HG03108 (cell line): ENCODE data around the gene SPIRE2.
A peak's percentile ranks its signal among the peaks of the same experiment; 100 is the strongest.
"Not testable (repeated sequence)": the region's sequence is repeated elsewhere in the genome, so short reads cannot be mapped to it uniquely, and the experiment has no call there.

ENCODE experiments used
- ATAC-seq: cut with Tn5 transposase; IDR thresholded peaks from one replicate; pipeline ENCODE4 v1.9.1; 2021; ENCODE audit warnings: moderate library complexity; ENCODE audit not compliant: unreplicated experiment

The SPIRE2 gene

DNA sequence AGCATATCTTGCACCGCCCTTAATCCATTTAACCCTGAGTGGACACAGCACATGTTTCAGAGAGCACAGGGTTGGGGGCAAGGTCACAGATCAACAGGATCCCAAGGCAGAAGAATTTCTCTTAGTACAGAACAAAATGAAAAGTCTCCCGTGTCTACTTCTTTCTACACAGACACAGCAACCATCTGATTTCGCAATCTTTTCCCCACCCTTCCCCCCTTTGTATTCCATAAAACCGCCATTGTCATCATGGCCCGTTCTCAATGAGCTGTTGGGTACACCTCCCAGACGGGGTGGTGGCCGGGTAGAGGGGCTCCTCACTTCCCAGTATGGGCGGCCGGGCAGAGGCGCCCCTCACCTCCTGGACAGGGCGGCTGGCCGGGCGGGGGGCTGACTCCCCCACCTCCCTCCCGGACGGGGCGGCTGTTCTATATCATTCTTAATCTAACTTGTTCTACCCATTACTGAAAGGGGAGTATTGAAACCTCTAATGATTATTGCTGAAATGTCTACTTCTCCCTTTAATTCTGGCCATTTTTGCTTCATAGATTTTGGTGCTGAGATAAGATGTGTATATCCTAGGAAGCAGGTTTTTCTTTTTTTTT is 21.6 kb upstream of the SPIRE2 start:
- not testable (repeated sequence) for ATAC-seq

DNA sequence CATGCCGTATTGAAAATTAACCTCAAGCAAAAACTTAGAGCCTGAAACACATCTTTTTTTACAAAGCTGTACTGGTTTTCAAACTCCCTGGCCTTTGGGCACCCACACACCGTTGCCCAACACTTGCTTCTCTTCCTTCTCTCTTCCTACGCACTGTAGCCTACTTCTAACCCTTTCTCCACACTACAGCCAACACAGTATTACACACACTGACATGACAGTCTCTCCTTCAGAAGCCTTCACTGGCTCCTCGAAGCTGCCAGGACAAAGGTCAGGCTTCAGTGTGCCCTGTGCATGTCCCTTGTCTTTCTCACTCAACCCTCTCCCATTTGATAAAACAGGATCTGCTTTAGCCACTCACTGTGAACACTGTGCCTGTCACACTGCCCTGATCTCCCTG is 19.8 kb upstream of the SPIRE2 start:
- ATAC-seq: no peak

DNA sequence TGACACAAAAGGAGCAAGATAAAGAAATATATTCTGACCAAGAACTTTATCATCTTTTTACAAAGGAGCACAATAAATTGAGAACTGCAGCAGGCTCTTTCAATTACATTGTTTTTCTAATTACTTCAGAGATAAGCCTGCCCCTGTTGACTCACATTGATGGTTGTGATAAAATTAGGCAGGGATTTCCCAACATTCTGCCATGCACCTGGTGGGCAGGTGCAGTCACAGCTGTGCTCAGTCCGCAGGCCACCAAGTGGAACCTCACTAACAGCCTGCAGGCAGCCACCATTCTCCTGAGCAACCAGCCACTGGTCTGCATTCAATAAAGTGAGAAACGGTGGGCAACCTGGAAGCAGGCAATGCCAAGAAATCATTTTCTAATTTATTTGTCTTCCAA is 17.0 kb upstream of the SPIRE2 start:
- ATAC-seq: no peak

- ATAC-seq: peak; percentile 20
These were observed 12.5 kb upstream of the SPIRE2 start for GRCh38 chr16:89815639-89816348.

GRCh38 chr16:89818851-89819403 is 9.3 kb upstream of the SPIRE2 start:
- not testable (repeated sequence) for ATAC-seq

DNA sequence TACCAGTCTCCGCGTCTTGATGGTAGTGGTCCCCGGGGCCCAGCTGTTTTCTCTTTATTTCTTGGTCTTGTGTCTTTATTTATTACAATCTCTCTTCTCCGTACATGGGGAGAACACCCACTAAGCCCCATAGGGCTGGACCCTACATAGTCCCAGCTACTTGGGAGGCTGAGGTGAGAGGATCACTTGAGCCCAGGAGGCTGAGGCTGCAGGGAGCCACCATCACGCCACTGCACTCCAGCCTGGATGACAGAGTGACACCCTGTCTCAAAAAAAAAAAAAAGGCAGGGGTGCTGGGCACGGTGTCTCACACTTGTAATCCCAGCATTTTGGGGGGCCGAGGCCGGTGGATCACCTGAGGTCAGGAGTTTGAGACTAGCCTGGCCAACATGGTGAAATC is 8.8 kb upstream of the SPIRE2 start:
- ATAC-seq: not testable (repeated sequence)

GRCh38 chr16:89821438-89822187 is 6.7 kb upstream of the SPIRE2 start:
- no peak for ATAC-seq

DNA sequence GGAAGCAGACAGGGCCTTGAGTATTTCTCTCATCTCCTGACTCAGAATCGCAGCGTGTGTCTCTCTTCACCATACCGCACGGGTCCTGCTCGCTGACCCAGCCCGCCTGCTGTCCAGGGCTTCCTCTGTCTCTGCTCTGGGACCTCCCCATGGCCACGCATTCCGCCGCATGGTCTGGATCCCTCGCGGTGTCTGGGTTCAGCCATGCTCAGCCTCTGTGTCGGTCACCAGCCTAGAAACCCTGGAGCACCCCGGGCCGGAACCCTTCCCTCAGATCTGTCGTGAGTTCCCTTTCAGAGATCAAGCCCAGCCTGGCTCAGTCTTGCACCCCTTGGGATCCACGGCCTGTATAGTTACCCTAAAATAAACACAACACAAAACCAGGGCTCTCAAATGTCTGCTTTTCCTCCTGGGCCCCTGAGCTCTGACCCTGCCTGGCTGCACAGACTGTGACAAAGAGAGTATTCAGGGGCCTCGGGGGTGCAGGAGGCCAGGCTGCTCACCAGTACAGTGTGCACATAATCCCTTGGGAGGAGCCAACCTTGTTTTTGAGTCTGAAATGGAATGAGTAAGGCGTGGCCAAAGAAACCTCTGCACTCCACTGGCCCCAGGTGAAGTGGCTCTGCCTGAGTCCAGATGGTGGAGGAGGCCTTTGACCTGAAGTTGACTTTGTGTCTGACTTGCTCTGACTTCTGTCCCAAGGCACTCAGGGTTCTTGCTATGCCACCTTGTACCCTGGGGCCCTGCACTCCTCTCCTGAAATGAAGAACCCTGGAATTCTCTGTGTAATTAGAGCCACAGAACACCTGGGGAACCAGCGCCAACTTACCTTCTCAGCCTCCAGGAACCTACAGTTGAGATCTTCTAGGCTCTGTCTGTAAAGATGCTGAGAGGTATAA is 5.8 kb upstream of the SPIRE2 start:
- no peak for ATAC-seq

GRCh38 chr16:89823087-89823823 is 5.0 kb upstream of the SPIRE2 start:
- ATAC-seq: no peak

GRCh38 chr16:89823824-89824148 is 4.5 kb upstream of the SPIRE2 start:
- not testable (repeated sequence) for ATAC-seq

DNA sequence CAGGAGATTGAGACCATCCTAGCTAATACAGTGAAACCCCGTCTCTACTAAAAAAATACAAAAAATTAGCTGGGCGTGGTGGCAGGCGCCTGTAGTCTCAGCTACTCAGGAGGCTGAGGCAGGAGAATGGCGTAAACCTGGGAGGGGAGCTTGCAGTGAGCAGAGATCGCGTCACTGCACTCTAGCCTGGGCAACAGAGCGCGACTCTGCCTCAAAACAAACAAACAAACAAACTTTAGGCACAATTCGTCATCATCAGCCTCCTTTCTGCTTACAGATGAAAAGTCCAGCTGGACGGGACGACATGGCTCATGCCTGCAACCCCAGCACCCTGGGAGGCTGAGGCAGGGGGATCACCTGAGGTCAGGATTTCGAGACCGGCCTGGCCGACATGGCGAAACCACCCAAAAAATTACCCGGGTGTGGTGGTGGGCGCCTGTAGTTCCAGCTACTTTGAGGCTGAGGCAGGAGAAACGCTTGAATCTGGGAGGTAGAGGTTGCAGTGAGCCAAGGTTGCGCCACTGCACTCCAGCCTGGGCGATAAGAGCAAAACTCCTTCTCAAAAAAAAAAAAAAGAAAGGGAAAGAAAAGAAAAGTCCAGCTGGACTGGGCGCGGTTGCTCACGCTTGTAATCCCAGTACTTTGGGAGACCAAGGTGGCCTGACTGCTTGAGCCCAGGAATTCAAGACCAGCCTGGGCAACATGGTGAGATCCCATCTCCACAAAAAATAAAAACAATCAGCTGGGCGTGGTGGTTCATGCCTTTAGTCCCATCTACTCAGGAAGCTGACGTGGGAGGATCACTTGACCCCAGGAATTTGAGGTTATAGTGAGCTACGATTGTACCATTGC is 1.5 kb upstream of the SPIRE2 start:
- no peak for ATAC-seq

- ATAC-seq: no peak
These were observed 684 bp upstream of the SPIRE2 start for GRCh38 chr16:89827383-89828198.

DNA sequence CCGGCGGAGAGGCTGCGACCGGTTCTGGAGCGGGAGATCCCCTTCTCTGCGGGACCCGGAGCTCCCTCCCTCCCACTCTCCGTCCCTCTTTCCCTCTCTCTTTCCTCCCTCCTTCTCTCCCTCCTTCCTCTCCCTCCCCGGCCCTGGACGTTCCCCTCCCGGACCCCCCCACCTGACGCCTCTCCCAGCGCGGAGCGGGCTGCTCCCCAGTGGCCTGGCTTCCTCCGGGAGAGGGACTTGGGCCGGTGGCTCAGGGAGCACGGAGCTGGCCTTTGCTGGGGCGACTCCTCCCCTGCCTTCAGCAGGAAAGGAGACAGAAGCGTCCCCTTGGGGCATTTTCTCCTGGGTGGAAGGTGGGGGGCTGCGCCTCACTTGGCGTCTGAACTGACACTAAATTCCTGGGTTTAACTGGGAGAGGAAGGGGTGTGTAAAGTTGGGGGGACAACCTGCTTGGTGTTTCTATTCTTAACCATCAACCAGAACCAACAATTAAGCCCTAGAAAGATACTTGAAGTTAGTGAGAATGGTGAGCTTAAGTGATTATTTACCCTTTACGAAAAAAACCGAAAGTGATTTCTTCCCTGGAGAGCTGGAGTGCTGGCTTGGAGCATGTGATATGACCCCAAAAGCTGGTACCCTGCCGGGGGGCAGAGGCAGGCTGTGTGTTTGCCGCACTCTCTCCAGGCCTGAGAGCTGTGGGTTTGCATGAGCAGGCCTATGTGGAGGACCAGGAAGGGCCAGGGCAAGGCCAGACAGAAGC is 775 bp downstream of the SPIRE2 start:
- no peak for ATAC-seq

DNA sequence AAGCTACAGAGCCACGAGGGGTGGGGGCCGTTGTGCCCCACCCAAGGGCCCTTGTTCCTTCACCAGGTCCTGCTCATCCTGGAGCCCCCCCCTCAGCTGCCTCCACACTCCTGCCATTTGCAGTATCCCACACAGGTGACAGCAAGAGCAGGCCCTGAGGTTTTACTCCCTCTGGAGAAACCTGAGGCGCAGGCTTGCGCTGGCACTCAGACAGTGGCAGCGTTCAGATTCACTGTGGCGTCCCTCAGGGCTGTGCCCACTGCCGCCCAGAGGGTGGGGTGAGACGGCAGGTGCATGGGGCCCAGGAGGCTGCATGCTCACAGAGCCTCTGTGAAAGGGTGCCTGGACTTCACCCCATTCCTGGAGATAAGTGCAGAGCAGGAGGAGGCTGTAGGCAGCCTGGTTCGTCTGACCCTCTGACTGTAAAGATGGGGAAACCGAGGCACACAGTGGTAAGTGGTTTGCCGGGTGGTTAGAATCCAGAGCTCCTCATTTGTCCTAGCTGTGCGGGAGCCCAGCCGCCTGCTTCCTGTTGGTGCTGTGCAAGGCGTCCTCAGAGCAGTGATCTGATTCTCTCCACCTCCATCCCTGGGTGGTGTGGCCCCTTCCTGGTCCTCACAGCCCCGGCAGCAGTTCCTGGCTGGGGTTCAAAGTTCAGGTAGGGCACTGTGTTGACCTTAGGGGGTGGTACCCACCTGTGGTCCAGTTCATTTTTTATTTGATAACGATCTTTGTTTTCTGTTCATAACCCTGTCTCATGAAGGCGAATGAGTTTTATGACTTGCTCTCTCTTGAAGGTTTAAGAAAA is 1.6 kb downstream of the SPIRE2 start:
- ATAC-seq: no peak

DNA sequence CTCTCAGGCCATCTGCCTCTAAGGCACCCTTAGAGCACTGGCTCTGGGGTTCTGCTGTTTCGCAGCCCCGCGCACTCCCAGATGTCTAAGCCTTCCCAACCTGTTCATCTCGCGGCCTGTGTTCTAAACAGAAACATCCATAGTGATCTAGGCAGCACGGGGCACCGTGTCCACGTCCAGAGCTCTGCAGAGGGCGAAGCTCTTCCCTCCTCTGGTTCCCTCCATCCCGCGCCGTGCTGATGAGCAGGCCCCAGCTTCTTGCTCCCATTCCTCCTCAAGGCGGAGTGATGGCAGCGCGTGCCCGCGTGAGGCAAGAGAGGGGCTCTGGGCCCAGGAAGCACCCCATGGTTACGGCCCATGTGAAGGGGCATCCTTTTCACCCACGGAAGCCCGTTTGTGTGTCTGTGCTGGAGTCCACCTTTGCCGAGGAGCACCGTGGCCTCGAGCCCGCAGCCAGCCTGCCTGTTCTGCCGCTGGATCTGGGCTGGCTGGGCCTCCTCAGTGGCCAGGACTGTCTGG is 3.6 kb downstream of the SPIRE2 start:
- no peak for ATAC-seq

- not testable (repeated sequence) for ATAC-seq
These were observed 5.5 kb downstream of the SPIRE2 start for GRCh38 chr16:89833664-89834363.
